GM12878 (cell line): ENCODE measurements around the gene CFAP74.

Experiments
- EZH2 ChIP-seq: IDR thresholded peaks from 2 replicates; pipeline ENCODE4 v1.6.1; 2012; ENCODE audit warnings: low read depth, mild to moderate bottlenecking, control low read depth, inconsistent platforms, low read length, borderline replicate concordance; ENCODE audit not compliant: control insufficient read depth
- GATAD2B ChIP-seq: fragments of 450-650 bp; conservative IDR thresholded peaks from 2 replicates; pipeline ENCODE4 v1.6.1; 2017; ENCODE audit warnings: low read depth, mild to moderate bottlenecking, moderate library complexity
- RAD21 ChIP-seq: IDR thresholded peaks from 2 replicates; pipeline ENCODE4 v1.6.1; 2011; ENCODE audit warnings: mild to moderate bottlenecking, low read depth, low read length, moderate library complexity; ENCODE audit not compliant: insufficient read depth
- RB1 ChIP-seq: fragments of 450-650 bp; formaldehyde crosslinking; IDR thresholded peaks from 2 replicates; pipeline ENCODE4 v1.6.1; 2017; ENCODE audit warnings: mild to moderate bottlenecking, borderline replicate concordance
- RCOR1 ChIP-seq: conservative IDR thresholded peaks from 2 replicates; pipeline ENCODE4 v1.6.1; 2012; ENCODE audit warnings: low read depth, low read length, improper control_type of control experiment
- YY1 ChIP-seq: IDR thresholded peaks from 2 replicates; pipeline ENCODE4 v1.6.1; 2011; ENCODE audit warnings: low read depth, mild to moderate bottlenecking, low read length
- TF ChIP-seq, protein P1 (sequence below): IDR thresholded peaks from 2 replicates; pipeline ENCODE4 v1.6.1; 2012; ENCODE audit warnings: mild to moderate bottlenecking, low read depth, low read length
- TF ChIP-seq, protein P2 (sequence below): IDR thresholded peaks from 2 replicates; pipeline ENCODE4 v1.6.1; 2011; ENCODE audit warnings: low read depth, low read length, improper control_type of control experiment, borderline replicate concordance
- TF ChIP-seq, protein P3 (sequence below): IDR thresholded peaks from 2 replicates; pipeline ENCODE4 v1.6.1; 2011; ENCODE audit warnings: mild to moderate bottlenecking, low read depth, low read length, moderate library complexity; ENCODE audit not compliant: insufficient replicate concordance

DNA sequence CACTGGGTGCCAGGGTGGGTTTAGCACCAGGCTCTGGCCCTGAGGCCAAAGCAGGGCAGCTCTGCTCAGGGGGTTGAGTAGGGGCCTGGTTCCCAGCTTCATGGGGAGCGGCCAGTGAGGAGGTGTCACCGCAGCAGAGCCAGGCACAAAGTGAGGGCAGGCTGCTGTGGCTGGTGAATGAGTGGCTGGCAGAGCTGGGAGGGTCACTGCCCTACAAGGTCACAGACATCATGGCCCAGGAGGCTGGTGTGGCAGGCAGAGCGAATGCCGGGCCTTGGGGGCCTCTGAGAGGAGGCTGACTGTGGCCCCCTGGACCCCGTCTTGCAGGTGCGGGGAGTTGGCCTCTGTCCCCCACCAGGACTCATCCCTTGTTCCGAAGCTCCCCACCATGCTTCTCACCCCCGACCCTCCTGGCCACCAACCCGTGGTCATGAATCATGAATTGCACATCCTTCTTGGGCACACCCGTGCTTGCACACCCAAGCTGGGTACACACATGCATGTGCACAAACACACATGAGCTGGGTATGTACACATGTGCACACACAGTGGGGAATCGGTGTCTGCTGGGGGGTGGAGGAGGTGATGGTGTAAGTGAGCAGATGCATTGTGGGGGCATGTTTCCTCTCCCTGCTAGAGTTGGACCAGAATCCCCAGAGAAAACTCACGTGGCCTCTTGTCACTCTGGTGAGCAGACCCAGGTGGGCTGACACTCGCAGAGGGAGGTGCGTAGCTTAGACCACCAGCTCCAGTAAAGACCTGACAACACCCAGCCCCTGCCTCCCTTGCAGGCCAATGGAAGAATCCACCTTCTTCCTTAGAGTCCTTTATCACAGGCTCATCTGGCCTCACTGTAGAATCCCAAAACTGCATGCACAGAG, 107.9 kb downstream of the CFAP74 start:
- TF ChIP-seq YY1 (no peak), RAD21 (no peak), RB1 (no peak), GATAD2B (no peak), EZH2 (no peak), RCOR1 (no peak)
- TF ChIP-seq, protein P1, sequence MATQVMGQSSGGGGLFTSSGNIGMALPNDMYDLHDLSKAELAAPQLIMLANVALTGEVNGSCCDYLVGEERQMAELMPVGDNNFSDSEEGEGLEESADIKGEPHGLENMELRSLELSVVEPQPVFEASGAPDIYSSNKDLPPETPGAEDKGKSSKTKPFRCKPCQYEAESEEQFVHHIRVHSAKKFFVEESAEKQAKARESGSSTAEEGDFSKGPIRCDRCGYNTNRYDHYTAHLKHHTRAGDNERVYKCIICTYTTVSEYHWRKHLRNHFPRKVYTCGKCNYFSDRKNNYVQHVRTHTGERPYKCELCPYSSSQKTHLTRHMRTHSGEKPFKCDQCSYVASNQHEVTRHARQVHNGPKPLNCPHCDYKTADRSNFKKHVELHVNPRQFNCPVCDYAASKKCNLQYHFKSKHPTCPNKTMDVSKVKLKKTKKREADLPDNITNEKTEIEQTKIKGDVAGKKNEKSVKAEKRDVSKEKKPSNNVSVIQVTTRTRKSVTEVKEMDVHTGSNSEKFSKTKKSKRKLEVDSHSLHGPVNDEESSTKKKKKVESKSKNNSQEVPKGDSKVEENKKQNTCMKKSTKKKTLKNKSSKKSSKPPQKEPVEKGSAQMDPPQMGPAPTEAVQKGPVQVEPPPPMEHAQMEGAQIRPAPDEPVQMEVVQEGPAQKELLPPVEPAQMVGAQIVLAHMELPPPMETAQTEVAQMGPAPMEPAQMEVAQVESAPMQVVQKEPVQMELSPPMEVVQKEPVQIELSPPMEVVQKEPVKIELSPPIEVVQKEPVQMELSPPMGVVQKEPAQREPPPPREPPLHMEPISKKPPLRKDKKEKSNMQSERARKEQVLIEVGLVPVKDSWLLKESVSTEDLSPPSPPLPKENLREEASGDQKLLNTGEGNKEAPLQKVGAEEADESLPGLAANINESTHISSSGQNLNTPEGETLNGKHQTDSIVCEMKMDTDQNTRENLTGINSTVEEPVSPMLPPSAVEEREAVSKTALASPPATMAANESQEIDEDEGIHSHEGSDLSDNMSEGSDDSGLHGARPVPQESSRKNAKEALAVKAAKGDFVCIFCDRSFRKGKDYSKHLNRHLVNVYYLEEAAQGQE: no peak
- TF ChIP-seq, protein P2, sequence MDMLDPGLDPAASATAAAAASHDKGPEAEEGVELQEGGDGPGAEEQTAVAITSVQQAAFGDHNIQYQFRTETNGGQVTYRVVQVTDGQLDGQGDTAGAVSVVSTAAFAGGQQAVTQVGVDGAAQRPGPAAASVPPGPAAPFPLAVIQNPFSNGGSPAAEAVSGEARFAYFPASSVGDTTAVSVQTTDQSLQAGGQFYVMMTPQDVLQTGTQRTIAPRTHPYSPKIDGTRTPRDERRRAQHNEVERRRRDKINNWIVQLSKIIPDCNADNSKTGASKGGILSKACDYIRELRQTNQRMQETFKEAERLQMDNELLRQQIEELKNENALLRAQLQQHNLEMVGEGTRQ: no peak
- TF ChIP-seq, protein P3, sequence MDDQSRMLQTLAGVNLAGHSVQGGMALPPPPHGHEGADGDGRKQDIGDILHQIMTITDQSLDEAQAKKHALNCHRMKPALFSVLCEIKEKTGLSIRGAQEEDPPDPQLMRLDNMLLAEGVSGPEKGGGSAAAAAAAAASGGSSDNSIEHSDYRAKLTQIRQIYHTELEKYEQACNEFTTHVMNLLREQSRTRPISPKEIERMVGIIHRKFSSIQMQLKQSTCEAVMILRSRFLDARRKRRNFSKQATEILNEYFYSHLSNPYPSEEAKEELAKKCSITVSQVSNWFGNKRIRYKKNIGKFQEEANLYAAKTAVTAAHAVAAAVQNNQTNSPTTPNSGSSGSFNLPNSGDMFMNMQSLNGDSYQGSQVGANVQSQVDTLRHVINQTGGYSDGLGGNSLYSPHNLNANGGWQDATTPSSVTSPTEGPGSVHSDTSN: no peak
